KMS-11 (cell line): ENCODE data around the gene KCTD16.

Experiments used
- H2AFZ ChIP-seq: fragments of 200-600 bp; sonication (generic); 2 replicates; pipeline ENCODE4 v1.6.1; 2016; ENCODE audit warnings: antibody characterized with exemption, mixed run types, low read depth
- H3K27ac ChIP-seq: fragments of 200-600 bp; sonication (generic); 2 replicates; pipeline ENCODE4 v1.6.1; 2016; ENCODE audit warnings: mild to moderate bottlenecking, mixed run types
- H3K27me3 ChIP-seq: fragments of 200-600 bp; sonication (generic); 2 replicates; pipeline ENCODE4 v1.6.1; 2017; ENCODE audit warnings: mild to moderate bottlenecking, low read depth, mixed run types, moderate library complexity; ENCODE audit not compliant: insufficient read depth
- H3K36me3 ChIP-seq: fragments of 200-600 bp; sonication (generic); 2 replicates; pipeline ENCODE4 v1.6.1; 2017; ENCODE audit warnings: mild to moderate bottlenecking, mixed run types; ENCODE audit not compliant: insufficient read depth
- H3K4me1 ChIP-seq: fragments of 200-600 bp; sonication (generic); 2 replicates; pipeline ENCODE4 v1.6.1; 2016; ENCODE audit warnings: mild to moderate bottlenecking, low read depth, mixed run types; ENCODE audit not compliant: poor library complexity, severe bottlenecking
- H3K4me2 ChIP-seq: fragments of 200-600 bp; sonication (generic); 2 replicates; pipeline ENCODE4 v1.7.0; 2016; ENCODE audit warnings: mild to moderate bottlenecking, mixed run types
- H3K4me3 ChIP-seq: fragments of 200-600 bp; sonication (generic); IDR thresholded peaks from 2 replicates; pipeline ENCODE4 v1.6.1; 2017; ENCODE audit warnings: low read depth, low read length, mixed read lengths; ENCODE audit not compliant: insufficient read depth
- H3K79me2 ChIP-seq: fragments of 200-600 bp; sonication (generic); 2 replicates; pipeline ENCODE4 v1.6.1; 2016; ENCODE audit warnings: low read depth, mixed run types; ENCODE audit not compliant: insufficient read depth
- H3K9ac ChIP-seq: fragments of 200-600 bp; sonication (generic); 2 replicates; pipeline ENCODE4 v1.6.1; 2016; ENCODE audit warnings: mild to moderate bottlenecking, mixed run types
- H4K20me1 ChIP-seq: fragments of 200-600 bp; sonication (generic); 2 replicates; pipeline ENCODE4 v1.6.1; 2016; ENCODE audit warnings: mild to moderate bottlenecking, mixed run types; ENCODE audit not compliant: insufficient read depth
- TF ChIP-seq, protein P1 (sequence below): fragments of 200-600 bp; sonication (generic); conservative IDR thresholded peaks from 2 replicates; pipeline ENCODE4 v1.6.1; 2017; ENCODE audit warnings: low read depth, mild to moderate bottlenecking, antibody characterized with exemption, low read length, moderate library complexity, mixed read lengths

KCTD16 gene

DNA sequence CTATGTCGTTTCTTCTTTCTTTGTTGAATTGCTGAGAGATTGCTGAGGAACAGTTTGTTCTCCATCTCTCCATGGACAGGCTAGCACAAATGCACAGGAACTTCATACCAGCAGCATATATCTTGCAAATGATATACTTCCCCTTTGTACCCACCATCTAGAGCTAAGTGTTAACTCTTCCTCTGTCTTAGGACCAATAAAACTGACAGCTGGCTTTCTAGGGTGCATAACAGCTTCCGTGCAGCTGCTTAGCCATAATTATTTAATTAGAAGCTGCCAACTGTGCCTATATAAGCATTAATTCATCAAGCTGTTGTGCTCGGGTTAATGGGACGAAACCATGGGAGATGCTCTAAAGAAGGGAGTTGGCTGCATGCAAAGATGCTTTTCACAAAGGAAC lies 38.7 kb downstream of the KCTD16 start:
- Histone ChIP-seq H2AFZ (no peak overlapping the region), H3K36me3 (no peaks in the 10 kb centered on the region), H3K27ac (no peak overlapping the region), H3K4me3 (no peak overlapping the region), H3K27me3 (no peaks in the 10 kb centered on the region), H4K20me1 (no peaks in the 10 kb centered on the region), H3K4me1 (no peaks in the 10 kb centered on the region), H3K4me2 (no peak overlapping the region), H3K9ac (no peak overlapping the region), H3K79me2 (no peaks in the 10 kb centered on the region)
- TF ChIP-seq, protein P1, sequence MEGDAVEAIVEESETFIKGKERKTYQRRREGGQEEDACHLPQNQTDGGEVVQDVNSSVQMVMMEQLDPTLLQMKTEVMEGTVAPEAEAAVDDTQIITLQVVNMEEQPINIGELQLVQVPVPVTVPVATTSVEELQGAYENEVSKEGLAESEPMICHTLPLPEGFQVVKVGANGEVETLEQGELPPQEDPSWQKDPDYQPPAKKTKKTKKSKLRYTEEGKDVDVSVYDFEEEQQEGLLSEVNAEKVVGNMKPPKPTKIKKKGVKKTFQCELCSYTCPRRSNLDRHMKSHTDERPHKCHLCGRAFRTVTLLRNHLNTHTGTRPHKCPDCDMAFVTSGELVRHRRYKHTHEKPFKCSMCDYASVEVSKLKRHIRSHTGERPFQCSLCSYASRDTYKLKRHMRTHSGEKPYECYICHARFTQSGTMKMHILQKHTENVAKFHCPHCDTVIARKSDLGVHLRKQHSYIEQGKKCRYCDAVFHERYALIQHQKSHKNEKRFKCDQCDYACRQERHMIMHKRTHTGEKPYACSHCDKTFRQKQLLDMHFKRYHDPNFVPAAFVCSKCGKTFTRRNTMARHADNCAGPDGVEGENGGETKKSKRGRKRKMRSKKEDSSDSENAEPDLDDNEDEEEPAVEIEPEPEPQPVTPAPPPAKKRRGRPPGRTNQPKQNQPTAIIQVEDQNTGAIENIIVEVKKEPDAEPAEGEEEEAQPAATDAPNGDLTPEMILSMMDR: no peak

DNA sequence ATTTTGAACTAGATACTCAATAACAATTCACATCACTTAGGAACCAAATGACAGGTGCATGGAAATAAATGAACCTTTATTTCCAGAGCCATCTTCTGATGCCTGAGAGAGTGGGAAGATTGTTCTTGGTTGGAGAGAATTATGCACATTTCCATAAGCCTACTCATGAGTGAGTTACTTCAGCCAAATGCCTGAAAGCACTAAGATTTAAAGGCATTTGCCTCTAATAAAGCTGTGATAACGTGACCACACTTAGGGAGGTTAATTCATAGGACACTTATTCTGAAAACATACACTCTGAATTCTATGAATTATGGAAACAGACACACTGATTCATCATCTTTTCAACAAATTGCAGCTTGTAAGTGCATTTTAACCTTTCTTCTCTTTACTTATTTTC lies 40.0 kb downstream of the KCTD16 start:
- Histone ChIP-seq H3K36me3 (no peaks in the 10 kb centered on the region), H2AFZ (no peak overlapping the region), H3K4me2 (no peak overlapping the region), H3K27ac (no peak overlapping the region), H3K4me3 (no peak overlapping the region), H3K27me3 (no peaks in the 10 kb centered on the region), H3K9ac (no peak overlapping the region), H3K79me2 (no peaks in the 10 kb centered on the region), H4K20me1 (no peaks in the 10 kb centered on the region), H3K4me1 (no peaks in the 10 kb centered on the region)
- TF ChIP-seq, protein P1: no peak

DNA sequence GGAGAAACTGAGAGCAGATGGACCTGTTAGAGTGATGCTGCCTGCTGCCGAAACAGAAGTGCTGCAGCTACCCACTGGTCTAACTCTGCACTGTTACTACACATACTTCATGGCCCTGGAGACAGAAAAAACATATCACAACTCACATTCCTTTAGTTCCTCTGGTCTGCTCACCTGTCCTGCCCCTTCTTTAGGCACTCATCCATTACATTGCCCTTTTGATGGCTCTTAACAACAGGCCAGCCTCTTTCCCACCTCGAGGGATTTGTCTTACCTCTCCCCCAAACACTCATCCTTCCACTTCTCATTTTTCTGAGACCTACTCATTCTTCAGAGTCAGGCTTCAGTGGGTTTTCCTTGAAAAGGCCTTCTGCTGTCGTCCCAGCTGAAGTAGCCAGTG lies 49.2 kb downstream of the KCTD16 start:
- Histone ChIP-seq H3K4me2 (no peak overlapping the region), H3K4me1 (no peaks in the 10 kb centered on the region), H3K27me3 (no peaks in the 10 kb centered on the region), H4K20me1 (no peaks in the 10 kb centered on the region), H2AFZ (no peak overlapping the region), H3K79me2 (no peaks in the 10 kb centered on the region), H3K4me3 (no peak overlapping the region), H3K9ac (no peak overlapping the region), H3K27ac (no peak overlapping the region), H3K36me3 (no peaks in the 10 kb centered on the region)
- TF ChIP-seq, protein P1: no peak

DNA sequence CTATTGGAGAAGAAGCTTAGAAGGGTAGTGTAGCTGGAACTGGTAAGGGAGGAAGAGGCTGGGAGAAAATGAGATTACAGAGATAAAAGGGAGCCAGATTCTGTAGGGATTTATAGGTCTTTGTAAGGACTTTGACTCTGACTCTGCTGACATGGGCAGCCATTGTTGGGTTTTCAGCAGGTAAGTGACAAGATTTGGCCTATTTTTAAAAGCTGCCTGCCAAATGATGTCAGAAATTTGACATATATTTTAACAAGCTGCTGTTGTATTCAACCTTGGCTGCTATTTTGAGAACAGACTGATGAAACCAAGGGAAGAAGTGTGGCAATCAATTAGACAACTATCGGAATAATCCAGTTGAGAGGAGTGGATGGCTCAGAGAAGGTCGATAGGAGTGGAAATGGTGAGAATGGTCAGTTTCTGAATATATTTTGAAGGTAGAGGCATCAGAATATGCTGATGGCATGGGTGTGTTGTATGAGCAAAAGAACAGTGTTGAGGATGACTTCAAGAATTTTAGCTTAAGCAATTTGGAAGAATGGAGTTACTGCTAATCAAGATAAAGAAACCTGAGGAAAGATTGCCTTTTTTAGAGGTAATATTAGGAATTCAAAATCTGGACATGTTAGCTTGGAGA lies 56.8 kb downstream of the KCTD16 start:
- no peak overlapping the region for H2AFZ ChIP-seq
- H3K36me3 ChIP-seq: no peaks in the 10 kb centered on the region
- H3K4me2 ChIP-seq: no peak overlapping the region
- H4K20me1 ChIP-seq: no peaks in the 10 kb centered on the region
- no peaks in the 10 kb centered on the region for H3K4me1 ChIP-seq
- no peaks in the 10 kb centered on the region for H3K79me2 ChIP-seq
- H3K27me3 ChIP-seq: no peaks in the 10 kb centered on the region
- TF ChIP-seq, protein P1: no peak
- H3K27ac ChIP-seq: no peak overlapping the region
- no peak overlapping the region for H3K4me3 ChIP-seq
- no peak overlapping the region for H3K9ac ChIP-seq
